HG02884 (cell line): ENCODE measurements around the gene SPEM2.

Source experiments
- ATAC-seq: cut with Tn5 transposase; IDR thresholded peaks from one replicate; pipeline ENCODE4 v1.9.1; 2021; ENCODE audit warnings: mild to moderate bottlenecking, moderate library complexity; ENCODE audit not compliant: unreplicated experiment

The SPEM2 gene

DNA sequence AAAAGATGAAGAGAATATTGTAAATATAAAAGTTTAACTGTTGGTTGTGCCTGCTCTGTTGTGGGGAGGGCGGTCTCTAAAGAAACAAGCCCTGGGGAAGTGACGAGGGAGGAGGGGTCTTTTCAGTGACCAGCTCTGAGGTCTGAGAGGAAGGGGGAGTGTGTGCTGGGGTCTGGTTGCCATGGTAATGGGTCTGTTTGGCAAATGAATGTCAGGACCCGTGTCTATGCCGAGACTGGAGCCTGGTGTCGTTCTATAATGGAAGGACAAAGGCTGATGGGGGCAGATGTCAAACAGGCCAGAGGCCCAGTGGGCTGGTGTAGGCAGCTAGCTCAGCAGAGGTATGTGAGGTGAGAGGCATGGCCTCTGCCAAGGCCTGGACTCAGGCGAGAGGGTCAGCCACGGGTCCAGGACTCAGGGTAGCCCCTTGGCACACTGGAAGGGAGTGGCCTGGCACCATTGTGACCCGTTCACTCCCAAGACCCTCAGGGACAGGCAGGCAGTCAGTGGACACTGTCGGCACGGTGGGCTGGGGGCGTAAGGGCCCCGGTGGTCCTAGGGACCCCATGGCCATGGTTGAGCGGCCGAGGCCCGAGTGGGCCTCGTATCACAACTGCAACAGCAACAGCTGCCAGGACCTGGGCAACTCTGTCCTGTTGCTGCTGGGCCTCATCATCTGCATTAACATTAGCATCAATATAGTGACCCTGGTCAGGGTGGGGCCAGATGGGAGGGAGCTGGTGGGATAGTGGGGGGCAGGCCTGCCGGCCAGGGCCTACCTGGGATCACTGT lies 5.4 kb upstream of the SPEM2 start, which contains the start of gene SPEM1:
Gene SPEM1 (plus strand): TSS at position 506 of the 792 bp plus-strand sequence. CDS start 61 bp downstream, at position 567.
- no peak for ATAC-seq

DNA sequence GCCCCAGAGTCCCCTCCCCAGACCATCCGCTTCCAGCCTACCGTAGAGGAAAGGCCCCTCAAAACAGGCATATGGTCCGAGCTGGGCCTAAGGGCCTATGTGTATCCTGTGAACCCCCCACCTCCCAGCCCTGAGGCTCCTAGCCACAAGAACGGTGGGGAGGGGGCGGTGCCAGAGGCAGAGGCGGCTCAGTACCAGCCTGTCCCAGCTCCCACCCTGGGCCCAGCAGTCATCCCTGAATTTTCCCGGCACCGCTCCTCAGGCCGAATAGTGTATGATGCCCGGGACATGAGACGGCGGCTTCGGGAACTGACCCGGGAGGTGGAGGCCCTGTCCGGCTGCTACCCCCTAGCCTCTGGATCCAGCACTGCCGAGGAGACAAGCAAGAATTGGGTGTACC lies 4.2 kb upstream of the SPEM2 start:
- ATAC-seq, result no peak

DNA sequence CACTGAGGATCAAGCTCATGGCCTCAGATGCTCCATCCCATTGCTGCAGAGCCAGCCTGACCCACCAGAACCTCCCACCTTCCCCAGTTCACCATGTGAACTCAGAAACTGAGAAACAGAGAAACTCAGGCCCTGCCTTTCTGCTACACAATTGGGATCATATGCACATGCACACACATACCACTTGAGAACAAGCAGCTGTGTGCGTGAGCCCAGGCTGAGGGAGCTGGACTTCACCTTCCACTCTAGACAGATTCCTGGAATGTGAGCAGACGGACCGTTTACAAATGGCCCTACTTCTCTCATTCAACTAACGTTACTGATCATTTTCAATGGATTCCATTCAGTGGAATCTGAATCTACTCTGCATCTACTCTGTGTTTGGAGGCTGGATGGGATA lies 1.7 kb upstream of the SPEM2 start:
- no peak for ATAC-seq

DNA sequence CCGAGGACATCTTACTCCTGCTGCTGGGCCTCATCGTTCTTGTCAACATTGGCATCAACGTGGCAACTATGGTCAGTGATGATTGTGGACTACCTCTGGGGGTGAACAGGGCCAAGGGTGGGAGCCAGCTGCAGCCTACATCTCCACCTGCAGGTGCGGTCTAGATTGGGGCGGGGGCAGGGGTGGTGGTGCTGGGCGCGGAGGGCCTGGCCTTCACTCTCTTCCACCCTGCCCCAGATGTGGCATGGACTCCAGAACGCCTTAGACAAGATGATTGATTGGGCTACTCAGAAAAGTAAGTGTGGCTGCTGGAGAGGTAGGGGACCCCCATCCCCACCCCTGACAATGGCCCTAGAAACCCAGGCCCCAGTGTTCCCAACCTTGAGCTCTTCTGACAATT lies 340 bp downstream of the SPEM2 start:
- no peak for ATAC-seq

DNA sequence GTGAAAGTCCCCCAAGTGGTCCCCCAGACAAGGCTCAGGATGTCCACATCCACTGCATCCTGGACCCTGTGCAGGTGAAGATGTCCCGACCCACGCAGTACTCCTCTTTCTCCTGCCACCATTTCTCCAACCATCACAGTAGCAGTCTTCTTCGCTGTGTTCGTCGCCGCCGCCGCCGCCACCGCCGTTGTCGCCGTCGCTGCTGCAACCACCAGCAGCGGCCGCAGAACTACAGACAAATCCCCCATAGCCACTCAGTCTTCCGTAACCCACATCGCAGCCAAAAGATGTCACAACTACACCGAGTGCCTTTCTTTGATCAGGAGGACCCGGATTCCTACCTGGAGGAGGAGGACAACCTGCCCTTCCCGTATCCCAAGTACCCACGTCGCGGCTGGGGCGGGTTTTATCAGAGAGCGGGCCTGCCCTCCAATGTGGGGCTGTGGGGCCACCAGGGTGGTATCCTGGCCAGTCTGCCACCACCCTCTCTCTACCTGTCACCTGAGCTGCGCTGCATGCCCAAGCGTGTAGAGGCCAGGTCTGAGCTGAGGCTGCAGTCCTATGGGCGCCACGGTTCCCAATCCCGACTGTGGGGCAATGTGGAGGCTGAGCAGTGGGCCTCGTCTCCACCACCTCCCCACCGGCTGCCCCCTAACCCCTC lies 917 bp downstream of the SPEM2 start:
- ATAC-seq, result no peak

DNA sequence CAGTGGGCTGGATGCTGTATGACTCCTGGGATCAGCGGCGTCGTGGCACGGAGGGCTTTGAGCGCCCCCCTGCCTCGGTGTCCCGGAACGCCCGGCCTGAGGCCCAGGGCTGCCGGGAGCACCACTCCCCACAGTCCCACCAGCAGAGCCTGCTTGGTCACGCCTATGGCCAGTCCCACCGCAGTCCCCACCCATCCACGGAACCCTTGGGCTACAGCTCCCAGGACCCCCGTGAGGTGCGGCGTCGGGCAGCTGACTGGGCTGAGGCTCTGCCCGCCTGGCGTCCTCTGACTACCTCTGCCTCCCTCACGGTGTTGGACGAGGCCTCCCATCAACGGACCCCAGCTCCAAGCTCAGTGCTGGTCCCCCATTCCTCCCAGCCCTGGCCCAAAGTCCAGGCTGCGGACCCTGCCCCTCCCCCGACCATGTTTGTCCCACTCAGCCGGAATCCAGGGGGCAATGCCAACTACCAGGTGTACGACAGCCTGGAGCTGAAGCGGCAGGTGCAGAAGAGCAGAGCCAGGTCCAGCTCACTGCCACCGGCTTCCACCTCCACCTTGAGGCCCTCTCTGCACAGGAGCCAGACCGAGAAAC lies 1.6 kb downstream of the SPEM2 start:
- no peak for ATAC-seq

DNA sequence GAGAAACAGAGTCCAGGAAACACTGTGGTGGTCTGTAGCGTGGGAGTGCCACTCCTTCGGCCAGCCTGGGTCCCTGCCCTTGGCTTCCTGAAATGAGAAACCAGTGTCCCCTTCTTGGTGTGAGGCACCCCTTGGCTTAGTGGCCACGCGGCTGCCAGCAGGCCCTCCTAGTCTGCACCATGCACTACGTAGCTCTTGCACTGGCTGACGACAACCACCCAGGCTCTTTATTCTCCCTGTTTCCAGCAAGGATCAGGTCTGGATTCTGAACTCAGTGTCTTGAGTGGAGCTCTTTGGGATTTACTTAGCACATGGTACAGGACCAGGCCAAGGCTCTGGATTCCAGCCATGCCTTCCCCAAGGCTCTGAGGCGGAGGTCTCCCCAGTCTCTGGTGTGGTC lies 2.1 kb downstream of the SPEM2 start:
- no peak for ATAC-seq

DNA sequence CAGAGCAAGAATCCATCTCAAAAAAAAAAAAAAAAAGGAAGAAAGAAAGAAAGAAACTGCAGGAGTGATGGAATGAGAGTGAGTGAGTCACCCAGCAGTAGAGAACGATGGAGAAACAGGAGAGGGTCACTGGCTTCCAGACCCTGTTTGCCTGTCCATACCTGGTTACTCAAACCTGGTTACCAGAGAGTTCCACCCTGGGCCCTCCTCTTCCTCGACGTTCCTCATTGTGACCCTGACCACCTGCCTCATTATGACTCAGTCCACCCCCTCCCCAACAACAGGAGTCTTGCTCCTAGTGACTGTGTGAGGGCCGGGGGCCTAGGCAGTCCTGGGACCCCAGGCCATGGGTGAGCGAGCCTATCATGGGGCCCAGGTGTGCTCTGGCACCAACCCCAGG lies 3.1 kb downstream of the SPEM2 start, which contains the start of gene SPEM3:
Gene SPEM3 (plus strand): TSS at position 301 of the 400 bp plus-strand sequence. CDS start 46 bp downstream, at position 347.
- ATAC-seq, result no peak

DNA sequence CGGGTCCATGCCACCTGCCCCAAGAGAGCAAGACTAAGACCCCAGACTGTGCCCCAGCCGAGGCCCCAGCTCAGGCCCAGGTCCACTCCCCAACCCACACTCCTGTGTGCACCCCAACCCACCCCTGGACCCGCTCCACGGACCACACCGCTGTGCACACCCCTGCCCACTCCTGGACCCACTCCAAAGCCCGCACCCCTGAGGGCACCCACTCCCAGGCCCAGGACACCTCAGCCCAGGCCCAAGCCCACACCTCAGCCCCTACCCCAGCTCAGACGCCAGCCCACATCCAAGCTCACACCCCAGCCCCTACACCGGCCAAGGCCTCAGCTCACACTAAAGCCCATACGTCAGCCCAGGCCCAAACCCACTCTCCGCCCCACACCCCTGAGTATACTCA lies 4.3 kb downstream of the SPEM2 start:
- no peak for ATAC-seq

DNA sequence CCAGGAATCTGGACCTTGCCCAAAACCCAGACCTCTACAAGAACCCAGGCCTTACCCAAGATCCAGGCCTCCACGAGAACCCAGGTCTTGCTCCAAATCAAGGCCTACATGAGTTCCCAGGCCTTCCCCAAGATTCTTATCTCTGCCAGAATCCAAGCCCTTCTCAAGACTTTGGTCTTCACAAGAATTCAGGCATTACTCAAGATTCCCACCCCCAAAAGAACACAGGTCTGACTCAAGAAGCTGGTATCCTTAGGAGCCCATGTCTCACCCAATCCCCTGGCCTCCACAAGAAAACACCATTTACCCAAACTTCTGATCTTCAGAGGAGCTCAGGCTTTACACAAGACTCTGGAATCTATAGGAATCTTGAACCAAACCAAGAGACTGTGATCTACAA lies 5.8 kb downstream of the SPEM2 start:
- no peak for ATAC-seq

DNA sequence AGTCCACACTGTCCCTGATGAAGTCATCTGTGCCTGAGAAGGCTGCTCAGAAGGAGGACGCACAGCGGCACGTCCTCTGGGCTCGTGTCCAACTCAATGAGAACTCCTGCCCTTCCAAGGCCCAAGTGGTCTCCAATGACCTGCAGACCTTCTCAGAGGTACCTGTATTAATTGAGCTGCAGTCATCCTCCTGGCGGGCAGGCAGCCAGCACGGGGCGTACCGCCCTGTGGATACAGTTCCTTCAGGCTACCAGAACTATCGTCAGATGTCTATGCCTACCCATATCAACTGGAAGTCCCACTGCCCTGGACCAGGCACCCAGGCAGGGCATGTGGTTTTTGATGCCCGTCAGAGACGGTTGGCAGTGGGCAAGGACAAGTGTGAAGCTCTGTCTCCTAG lies 6.9 kb downstream of the SPEM2 start:
- no peak for ATAC-seq

DNA sequence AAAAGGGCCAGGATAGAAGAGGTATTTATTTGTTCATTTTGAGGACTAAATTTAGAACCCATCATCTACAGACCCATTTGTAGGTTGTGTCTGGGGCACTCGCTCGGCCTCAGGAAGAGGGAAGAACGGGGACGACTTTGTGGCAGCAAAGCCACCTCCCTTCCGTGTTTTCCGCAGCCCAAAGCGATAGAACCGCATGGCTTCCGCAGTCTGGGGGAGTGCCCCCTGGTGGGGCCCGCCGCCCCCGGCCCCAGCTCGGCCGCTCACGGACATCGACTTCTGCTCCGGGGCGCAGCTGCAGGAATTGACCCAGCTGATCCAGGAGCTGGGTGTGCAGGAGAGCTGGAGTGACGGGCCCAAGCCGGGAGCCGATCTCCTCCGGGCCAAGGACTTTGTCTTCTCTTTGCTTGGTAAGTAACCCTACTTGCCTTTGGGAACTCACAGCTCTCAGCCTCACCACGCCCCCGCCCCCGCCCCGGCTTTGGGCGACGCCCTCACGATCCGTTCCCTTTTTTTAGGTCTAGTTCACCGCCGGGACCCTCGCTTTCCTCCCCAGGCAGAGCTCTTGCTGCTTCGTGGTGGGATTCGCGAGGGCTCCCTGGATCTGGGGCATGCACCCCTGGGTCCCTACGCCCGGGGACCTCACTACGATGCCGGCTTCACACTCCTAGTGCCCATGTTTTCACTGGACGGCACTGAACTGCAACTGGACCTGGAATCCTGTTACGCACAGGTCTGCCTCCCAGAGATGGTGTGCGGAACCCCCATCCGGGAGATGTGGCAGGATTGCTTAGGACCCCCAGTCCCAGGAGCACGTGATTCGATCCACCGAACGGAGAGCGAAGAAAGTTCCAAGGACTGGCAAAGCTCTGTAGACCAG lies 10.5 kb downstream of the SPEM2 start:
- peak; percentile 9 for ATAC-seq

DNA sequence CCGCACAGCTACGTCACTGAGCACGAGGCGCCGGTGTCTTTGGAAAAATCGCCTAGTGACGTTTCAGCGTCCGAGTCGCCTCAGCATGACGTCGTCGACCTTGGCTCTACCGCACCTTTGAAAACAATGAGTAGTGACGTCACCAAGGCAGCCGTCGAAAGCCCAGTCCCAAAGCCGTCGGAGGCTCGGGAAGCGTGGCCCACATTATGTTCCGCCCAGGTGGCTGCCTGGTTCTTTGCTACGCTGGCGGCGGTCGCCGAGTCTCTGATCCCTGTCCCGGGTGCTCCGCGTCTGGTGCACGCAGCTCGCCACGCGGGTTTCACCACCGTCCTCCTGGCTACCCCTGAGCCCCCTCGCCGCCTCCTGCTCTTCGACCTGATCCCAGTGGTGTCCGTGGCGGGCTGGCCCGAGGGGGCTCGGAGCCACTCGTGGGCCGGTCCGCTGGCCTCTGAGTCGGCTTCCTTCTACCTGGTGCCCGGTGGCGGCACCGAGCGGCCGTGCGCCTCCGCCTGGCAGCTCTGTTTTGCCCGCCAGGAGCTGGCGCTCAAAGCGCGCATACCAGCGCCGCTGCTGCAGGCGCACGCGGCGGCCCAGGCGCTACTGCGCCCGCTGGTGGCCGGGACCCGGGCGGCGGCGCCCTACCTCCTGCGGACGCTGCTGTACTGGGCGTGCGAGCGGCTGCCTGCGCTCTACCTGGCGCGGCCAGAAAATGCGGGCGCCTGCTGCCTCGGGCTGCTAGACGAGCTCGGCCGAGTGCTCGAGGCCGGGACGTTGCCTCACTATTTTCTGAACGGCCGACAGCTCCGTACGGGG lies 11.3 kb downstream of the SPEM2 start:
- ATAC-seq, result no peak

DNA sequence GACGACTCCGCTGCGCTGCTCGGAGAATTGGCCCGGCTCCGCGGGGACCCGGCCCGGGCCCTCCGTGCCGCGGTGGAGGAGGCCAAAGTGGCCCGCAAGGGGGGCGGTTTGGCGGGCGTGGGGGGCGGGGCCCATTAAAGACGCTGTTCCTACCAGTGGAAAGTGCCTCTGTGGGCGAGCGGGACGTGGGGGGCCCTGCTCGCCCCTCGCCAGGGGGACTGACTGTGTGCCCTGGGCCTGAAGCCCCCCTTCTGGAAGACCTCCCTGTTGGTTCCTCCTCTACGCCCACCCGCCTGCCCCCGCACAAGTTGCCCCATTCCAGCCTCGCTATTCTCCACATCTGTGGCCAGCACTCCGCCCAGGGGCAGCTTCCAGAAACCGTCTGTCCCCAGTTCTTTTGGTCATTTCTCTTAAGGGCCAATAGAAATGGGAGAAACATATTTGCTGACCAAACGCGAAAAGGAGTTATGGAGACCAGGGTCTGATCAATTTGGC lies 12.0 kb downstream of the SPEM2 start:
- no peak for ATAC-seq

DNA sequence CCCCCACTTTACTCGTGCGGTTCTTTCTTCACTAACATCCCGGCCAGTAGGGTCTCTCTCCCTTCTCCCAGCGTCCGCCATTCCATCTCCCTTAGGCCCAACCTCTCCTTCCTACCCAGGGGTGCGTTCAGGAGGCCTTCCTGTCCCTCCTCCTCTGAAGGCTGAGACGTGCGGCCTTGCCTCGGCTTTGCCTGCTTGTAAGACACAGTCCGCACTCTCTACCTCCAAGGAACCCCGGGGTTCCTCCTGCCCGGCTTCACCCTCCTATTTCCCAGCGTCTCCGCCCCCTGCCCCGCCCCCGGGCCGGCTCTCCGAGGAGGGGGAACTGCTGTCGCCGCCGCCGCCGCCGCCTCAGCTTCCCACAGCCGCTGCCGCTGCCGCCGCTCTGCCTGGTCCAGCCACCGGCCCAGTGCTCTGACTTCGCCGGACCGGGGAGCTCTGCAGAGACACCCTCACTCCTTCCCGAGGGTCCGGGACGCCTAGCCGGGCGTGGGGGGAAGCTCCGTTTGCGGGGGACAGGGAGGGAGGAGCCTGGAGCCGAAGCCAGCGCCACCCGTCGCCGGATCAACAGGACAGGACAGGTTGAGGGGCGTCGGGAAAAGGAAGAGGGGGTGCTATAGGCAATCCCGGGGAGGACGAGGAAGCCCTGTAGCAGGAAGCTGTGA lies 12.7 kb downstream of the SPEM2 start:
- no peak for ATAC-seq

DNA sequence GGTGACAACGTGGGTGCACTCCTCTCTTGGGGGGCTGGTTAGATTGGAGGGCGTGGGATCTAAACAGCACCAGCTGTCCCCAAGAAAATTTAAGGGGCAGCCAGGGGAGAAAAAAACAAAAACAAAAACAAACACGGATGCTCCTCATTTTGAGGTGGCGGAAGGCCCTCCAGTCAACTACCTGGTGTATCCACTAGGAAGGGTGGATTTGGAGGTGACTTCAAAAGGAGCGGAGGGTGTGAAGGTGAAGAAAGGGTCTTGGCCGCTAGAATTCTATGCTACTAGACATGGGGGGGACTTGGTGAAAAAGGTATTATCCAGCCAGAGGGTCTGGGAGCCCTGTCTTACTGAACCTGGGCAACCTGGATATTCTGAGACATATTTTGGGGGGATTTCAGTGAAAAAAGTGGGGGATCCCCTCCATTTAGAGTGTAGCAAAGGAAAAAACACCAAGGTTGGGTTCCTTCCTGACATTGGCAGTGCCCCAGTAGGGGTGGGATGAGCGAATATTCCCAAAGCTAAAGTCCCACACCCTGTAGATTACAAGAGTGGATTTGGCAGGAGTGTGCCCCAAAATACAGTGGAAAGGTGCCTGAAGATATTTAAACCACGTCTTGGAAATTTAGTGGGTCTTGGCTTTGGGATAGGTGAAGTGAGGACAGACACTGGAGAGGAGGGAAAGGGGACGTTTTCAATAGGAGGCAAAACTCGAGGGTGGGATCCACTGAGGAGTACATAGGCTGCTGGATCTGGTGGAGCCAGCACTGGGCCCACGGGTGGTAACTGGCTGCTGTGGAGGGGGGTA lies 13.4 kb downstream of the SPEM2 start:
- ATAC-seq, result no peak

DNA sequence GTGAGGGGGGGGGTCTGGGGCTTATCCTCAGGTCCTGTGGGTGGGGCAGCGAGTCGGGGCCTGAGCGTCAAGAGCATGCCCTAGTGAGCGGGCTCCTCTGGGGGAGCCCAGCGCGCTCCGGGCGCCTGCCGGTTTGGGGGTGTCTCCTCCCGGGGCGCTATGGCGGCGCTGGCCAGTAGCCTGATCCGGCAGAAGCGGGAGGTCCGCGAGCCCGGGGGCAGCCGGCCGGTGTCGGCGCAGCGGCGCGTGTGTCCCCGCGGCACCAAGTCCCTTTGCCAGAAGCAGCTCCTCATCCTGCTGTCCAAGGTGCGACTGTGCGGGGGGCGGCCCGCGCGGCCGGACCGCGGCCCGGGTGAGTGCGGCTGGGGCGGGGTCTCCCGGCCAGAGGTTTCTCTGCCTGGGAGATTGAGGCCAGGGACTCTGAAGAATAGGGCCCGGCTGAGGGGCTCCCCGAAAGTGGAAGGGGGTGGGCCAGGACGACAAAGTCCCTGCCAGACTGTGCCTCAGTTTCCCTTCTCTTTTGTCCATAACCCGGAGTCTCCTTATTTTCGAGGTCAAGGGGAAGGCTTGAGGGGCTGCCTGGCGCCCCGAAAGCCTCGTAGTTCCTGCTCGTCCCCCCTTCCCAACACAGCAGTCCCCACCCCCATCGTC lies 14.2 kb downstream of the SPEM2 start, which contains the start of gene FGF11:
Gene FGF11 (plus strand): TSS at position 51 of the 651 bp plus-strand sequence. CDS start 109 bp downstream, at position 160.
- no peak for ATAC-seq
